Fibroblast of pulmonary artery (primary cell): ENCODE data around the gene MYH7B.

Source experiments
- DNase-seq: peaks from one replicate; pipeline ENCODE4 v3.0.0-alpha.2; 2010; ENCODE audit warnings: low read depth
- H3K4me3 ChIP-seq: replicated peaks from 2 replicates; pipeline ENCODE4 v1.5.1; 2011; ENCODE audit warnings: low read depth, mild to moderate bottlenecking, control low read depth, low read length, moderate library complexity
- TF ChIP-seq, protein P1 (sequence below): IDR thresholded peaks from 2 replicates; pipeline ENCODE4 v1.5.1; 2011; ENCODE audit warnings: mild to moderate bottlenecking, control low read depth, low read length, inconsistent platforms; ENCODE audit errors: missing control alignments

MYH7B gene

DNA sequence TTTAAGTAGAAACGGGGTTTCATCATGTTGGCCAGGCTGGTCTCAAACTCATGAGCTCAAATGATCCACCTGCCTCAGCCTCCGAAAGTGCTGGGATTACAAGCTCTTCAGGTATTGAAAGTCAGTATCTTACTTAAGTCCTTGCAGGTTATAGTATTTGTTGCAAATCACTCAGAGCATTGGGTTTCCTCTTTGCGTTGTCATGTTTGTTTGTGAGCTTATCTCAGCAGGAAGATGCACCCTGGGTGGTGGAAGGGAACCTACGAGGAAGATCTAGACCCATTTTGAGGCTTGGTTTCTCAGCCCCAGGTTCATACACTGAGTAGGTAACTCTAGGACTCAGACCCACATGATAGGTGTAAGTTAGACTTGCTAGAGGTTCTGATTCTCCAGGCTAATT is 18.6 kb downstream of the MYH7B start:
- TF ChIP-seq, protein P1, sequence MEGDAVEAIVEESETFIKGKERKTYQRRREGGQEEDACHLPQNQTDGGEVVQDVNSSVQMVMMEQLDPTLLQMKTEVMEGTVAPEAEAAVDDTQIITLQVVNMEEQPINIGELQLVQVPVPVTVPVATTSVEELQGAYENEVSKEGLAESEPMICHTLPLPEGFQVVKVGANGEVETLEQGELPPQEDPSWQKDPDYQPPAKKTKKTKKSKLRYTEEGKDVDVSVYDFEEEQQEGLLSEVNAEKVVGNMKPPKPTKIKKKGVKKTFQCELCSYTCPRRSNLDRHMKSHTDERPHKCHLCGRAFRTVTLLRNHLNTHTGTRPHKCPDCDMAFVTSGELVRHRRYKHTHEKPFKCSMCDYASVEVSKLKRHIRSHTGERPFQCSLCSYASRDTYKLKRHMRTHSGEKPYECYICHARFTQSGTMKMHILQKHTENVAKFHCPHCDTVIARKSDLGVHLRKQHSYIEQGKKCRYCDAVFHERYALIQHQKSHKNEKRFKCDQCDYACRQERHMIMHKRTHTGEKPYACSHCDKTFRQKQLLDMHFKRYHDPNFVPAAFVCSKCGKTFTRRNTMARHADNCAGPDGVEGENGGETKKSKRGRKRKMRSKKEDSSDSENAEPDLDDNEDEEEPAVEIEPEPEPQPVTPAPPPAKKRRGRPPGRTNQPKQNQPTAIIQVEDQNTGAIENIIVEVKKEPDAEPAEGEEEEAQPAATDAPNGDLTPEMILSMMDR, result no peak
- no peak for DNase-seq
- no peak overlapping the region for H3K4me3 ChIP-seq

DNA sequence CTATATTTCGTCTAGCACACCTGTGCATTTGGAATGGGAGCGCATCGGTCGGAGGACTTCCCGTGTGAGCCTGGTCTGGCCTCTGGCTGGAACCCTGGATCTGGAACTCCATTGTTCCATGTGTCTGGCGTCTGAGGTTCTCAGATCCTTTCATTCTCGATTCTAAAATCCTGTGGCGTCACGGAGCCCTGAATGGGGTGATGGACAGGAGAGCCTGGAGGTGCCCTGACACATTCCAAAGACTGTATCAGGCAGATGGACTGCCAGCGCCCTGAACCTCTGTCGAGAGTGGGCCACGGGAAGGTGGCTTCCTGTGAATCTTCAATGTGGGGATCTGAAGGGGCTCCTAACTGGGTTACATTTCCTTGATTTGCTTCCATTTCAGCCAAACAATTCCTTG is 20.6 kb downstream of the MYH7B start:
- TF ChIP-seq, protein P1, result no peak
- DNase-seq, result no peak
- H3K4me3 ChIP-seq, result no peak overlapping the region

DNA sequence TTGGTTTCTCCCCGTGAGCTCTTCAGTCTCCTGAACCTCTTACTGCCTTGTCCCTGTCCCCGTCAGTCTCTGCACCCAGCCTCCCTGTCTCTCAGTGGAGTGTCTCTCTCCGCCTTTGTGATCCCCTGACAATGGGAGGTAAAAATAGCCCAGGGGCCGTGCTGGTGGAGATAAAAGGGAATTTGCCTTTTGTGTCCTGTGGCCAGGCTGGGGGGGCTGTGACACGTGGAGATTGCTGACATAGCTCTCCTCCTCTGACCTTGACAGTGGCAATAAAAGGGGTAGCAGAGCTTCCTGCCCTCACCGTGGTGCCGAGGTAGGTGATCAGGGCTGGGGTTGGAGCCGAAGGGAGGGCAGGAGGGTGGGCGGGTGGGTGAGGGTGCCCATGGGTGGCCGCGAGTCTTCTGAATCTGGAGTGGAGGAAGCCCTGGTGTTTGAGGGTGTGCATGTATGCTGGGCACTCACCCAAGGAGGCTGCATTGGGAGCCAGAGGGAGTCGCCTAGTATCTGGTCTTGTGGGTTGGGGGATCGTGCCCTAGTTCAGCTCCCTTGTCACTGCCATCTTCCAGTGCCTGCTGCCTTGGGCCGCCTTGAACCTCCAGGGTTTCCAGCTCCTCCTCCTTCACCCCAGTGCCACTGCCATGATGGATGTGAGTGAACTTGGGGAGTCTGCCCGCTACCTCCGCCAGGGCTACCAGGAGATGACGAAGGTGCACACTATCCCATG is 21.9 kb downstream of the MYH7B start:
- no peak for DNase-seq
- H3K4me3 ChIP-seq, result no peak overlapping the region
- TF ChIP-seq, protein P1, result no peak

DNA sequence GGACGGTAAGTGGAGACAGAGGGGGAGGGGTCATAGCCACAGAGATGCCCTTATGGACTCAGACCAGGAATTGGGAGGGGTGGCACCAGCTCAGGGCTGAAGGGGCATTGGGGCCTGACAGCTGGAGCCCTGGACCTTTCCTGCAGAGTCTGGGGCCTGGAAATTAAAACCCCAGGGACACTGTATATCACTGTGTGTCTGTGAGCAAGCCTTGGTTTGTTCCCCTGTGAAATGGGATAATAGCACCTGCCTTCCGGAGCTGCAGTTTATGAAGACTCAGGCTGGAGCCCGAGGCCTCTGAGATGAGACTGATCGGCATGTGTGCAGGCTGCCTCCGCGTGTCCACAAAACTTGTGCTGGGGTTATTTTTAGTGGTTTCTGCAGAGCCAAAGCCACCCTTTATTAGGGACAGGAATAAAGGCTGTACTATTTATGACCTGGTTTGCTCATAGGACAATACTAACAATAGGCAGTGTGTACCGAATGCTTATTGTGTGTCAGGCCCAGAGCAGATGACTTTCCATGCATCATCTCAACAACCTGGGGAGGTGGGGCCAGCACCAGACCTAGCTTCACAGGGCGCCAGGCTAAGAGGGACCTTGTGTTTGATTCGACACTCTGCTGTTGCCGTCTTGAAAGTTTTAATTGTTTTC is 22.6 kb downstream of the MYH7B start:
- no peak for DNase-seq
- no peak overlapping the region for H3K4me3 ChIP-seq
- TF ChIP-seq, protein P1, result no peak

DNA sequence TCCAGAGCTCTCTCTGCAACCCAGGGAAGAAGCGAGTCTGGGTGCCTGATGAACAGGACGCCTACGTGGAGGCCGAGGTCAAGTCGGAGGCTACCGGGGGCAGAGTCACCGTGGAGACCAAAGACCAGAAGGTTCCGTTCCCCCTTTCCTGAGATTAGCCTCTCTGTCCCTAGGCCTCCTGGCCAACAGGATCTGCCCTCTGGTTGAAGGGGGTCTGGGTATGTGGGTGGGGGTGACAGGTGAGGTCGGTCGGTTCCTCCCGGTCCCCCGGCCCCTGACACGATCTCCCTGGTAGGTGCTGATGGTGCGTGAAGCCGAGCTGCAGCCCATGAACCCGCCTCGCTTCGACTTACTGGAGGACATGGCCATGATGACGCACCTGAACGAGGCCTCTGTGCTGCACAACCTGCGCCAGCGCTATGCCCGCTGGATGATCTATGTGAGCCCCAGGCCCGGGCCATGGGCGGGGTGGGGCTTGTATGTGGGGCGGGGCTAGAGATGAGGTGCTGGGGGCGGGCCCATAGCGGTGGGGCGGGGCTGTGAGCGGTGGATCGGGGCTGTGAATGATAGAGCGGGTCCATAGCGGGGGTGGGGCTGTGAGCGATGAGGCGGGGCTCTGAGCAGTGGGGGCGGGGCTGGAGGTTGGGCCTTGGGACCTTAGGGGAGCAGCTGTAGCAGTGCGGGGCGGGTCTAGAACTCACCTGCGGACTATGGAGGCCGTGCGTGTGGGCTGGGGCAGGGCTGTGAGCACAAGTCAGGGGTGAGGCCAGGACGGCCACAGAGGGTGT is 23.9 kb downstream of the MYH7B start:
- TF ChIP-seq, protein P1, result no peak
- DNase-seq, result no peak
- no peak overlapping the region for H3K4me3 ChIP-seq

- DNase-seq, result peak; percentile 16
- TF ChIP-seq, protein P1, result no peak
- no peak overlapping the region for H3K4me3 ChIP-seq
These were observed 25.0 kb downstream of the MYH7B start for GRCh38 chr20:34980543-34981233.
